Measurements from ENCODE around the gene PLD5.
"Not testable (repeated sequence)": the region's sequence is repeated elsewhere in the genome, so short reads cannot be mapped to it uniquely, and the experiment has no call there.

Gene PLD5

DNA sequence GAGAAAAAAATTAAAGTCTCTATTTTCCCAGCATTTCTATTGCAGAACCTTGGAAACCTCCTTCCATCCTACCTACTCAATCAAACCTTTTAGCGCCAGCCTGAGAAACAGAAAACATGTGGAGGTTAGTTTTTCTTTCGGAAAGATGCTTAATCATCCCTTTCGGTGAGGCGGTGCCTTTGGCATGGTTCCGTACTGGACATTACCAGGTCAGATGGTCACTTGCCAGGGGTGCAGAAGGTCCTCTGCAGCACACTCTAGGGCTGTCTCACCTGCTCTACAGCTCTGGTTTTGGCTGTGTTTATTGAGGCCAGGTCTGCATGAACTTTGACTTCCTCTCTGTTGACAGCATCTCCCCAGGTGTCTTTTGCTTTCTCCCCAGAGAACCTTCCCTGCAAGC is 121.5 kb downstream of the PLD5 start:
- H3K9me2 ChIP-seq (replicated peaks; ENCODE audit: control insufficient read depth, low read length) = no peaks in the 10 kb centered on the region
- H3K9me3 ChIP-seq (ENCODE audit: control insufficient read depth, insufficient read depth, low read length) = no peaks in the 10 kb centered on the region
- H3K27me3 ChIP-seq (ENCODE audit: control insufficient read depth, low read length) = no peaks in the 10 kb centered on the region
- H3K27ac ChIP-seq (ENCODE audit: low read depth, low read length) = no peak overlapping the region
- no peak overlapping the region for H3K4me3 ChIP-seq (ENCODE audit: low read length)
- no peaks in the 10 kb centered on the region for H3K79me2 ChIP-seq (ENCODE audit: control insufficient read depth, low read length)
- no peaks in the 10 kb centered on the region for H3F3A ChIP-seq (ENCODE audit: control insufficient read depth, insufficient read depth)
- no peak for TF ChIP-seq EZH2phosphoT487 (IDR thresholded peaks at IDR 0.05; ENCODE audit: borderline replicate concordance, low read length)
- TF ChIP-seq CTCF (IDR thresholded peaks at IDR 0.05; ENCODE audit: low read depth, low read length, poor library complexity, severe bottlenecking) = no peak
- H3K36me3 ChIP-seq (ENCODE audit: control insufficient read depth, low read length) = no peaks in the 10 kb centered on the region
- no peaks in the 10 kb centered on the region for H4K20me1 ChIP-seq (ENCODE audit: control insufficient read depth, insufficient read depth, low read depth, low read length)
- no peaks in the 10 kb centered on the region for H3K4me1 ChIP-seq (ENCODE audit: control insufficient read depth, low read length)
- H3K4me2 ChIP-seq (ENCODE audit: low read length) = no peak overlapping the region

DNA sequence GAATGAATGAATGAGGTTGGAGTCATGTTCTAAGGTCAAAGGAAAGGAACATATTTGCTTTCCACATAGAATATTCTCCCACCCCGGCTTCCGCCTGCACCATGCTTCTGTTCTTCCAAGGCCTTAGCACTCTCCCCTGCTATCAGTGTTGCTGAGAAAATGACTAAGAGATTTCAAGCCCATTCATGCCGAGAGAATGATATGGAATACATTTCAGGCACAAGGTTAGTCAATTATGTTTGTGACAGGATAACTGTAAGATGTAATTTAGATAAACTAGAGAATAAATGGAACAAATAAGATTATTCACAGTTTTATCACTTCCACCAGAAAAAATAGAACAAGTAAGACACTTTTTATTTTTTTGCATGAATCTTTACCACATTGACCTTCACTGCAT is 122.6 kb downstream of the PLD5 start:
- H3K9me3 ChIP-seq (ENCODE audit: control insufficient read depth, insufficient read depth, low read length) = no peaks in the 10 kb centered on the region
- no peaks in the 10 kb centered on the region for H3K4me1 ChIP-seq (ENCODE audit: control insufficient read depth, low read length)
- no peak overlapping the region for H3K4me2 ChIP-seq (ENCODE audit: low read length)
- no peaks in the 10 kb centered on the region for H3K79me2 ChIP-seq (ENCODE audit: control insufficient read depth, low read length)
- H3K4me3 ChIP-seq (ENCODE audit: low read length) = no peak overlapping the region
- no peak overlapping the region for H3K27ac ChIP-seq (ENCODE audit: low read depth, low read length)
- no peaks in the 10 kb centered on the region for H3K36me3 ChIP-seq (ENCODE audit: control insufficient read depth, low read length)
- no peaks in the 10 kb centered on the region for H4K20me1 ChIP-seq (ENCODE audit: control insufficient read depth, insufficient read depth, low read depth, low read length)
- no peak for TF ChIP-seq EZH2phosphoT487 (IDR thresholded peaks at IDR 0.05; ENCODE audit: borderline replicate concordance, low read length)
- H3F3A ChIP-seq (ENCODE audit: control insufficient read depth, insufficient read depth) = no peaks in the 10 kb centered on the region
- no peaks in the 10 kb centered on the region for H3K27me3 ChIP-seq (ENCODE audit: control insufficient read depth, low read length)
- no peaks in the 10 kb centered on the region for H3K9me2 ChIP-seq (replicated peaks; ENCODE audit: control insufficient read depth, low read length)

DNA sequence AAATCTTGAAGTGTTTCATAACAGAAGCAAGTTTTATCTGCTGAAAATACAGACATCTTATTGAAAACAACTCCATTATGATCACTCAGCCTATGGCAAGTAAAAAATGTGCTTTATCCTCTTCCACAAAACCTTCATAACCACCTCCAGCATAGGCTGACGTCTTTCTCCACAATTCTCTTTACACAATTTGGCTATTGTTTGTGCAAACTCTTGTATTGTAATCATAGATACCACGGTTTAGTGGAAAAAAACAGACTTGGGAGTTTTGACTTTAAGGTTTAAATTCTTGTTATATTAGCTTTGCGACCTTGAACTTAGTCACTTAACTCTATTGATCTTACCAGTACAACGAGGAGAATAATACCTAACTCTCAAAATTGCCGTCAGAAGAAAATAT is 126.1 kb downstream of the PLD5 start:
- Histone ChIP-seq H3K9me2 (replicated peaks; ENCODE audit: control insufficient read depth, low read length) (no peaks in the 10 kb centered on the region), H3K36me3 (ENCODE audit: control insufficient read depth, low read length) (no peaks in the 10 kb centered on the region), H3F3A (ENCODE audit: control insufficient read depth, insufficient read depth) (no peaks in the 10 kb centered on the region), H3K27ac (ENCODE audit: low read depth, low read length) (no peak overlapping the region), H3K9me3 (ENCODE audit: control insufficient read depth, insufficient read depth, low read length) (no peaks in the 10 kb centered on the region), H3K4me2 (ENCODE audit: low read length) (no peak overlapping the region), H3K4me3 (ENCODE audit: low read length) (no peak overlapping the region), H4K20me1 (ENCODE audit: control insufficient read depth, insufficient read depth, low read depth, low read length) (no peaks in the 10 kb centered on the region), H3K79me2 (ENCODE audit: control insufficient read depth, low read length) (no peaks in the 10 kb centered on the region), H3K4me1 (ENCODE audit: control insufficient read depth, low read length) (no peaks in the 10 kb centered on the region), H3K27me3 (ENCODE audit: control insufficient read depth, low read length) (no peaks in the 10 kb centered on the region)
- TF ChIP-seq CTCF (IDR thresholded peaks at IDR 0.05; ENCODE audit: low read depth, low read length, poor library complexity, severe bottlenecking) (no peak), EZH2phosphoT487 (IDR thresholded peaks at IDR 0.05; ENCODE audit: borderline replicate concordance, low read length) (no peak)

DNA sequence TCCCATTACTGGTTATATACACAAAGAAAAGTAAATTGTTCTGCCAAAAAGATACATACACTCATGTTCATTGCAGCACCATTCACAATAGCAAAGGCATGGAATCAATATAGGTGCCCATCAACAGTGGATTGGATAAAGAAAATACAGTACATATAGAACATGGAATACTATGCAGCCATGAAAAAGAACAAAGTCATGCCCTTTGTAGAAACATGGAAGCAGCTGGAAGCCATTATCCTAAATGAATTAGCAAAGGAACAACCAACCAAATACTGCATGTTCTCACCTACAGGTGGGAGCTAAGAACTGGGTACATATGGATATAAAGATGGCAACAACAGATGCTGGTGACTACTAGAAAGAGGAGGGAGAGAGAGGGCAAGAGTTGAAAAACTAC is 132.6 kb downstream of the PLD5 start:
- H3F3A ChIP-seq (ENCODE audit: control insufficient read depth, insufficient read depth) = no peaks in the 10 kb centered on the region
- H3K4me1 ChIP-seq (ENCODE audit: control insufficient read depth, low read length) = no peaks in the 10 kb centered on the region
- H3K4me2 ChIP-seq (ENCODE audit: low read length) = no peak overlapping the region
- H3K36me3 ChIP-seq (ENCODE audit: control insufficient read depth, low read length) = no peaks in the 10 kb centered on the region
- no peak overlapping the region for H3K4me3 ChIP-seq (ENCODE audit: low read length)
- no peaks in the 10 kb centered on the region for H3K27me3 ChIP-seq (ENCODE audit: control insufficient read depth, low read length)
- TF ChIP-seq CTCF (IDR thresholded peaks at IDR 0.05; ENCODE audit: low read depth, low read length, poor library complexity, severe bottlenecking) (no peak), EZH2phosphoT487 (IDR thresholded peaks at IDR 0.05; ENCODE audit: borderline replicate concordance, low read length) (no peak)
- no peak overlapping the region for H3K27ac ChIP-seq (ENCODE audit: low read depth, low read length)
- H3K9me3 ChIP-seq (ENCODE audit: control insufficient read depth, insufficient read depth, low read length) = no peaks in the 10 kb centered on the region
- H4K20me1 ChIP-seq (ENCODE audit: control insufficient read depth, insufficient read depth, low read depth, low read length) = no peaks in the 10 kb centered on the region
- H3K79me2 ChIP-seq (ENCODE audit: control insufficient read depth, low read length) = no peaks in the 10 kb centered on the region
- no peaks in the 10 kb centered on the region for H3K9me2 ChIP-seq (replicated peaks; ENCODE audit: control insufficient read depth, low read length)

GRCh38 chr1:242376121-242376520 is 148.4 kb downstream of the PLD5 start:
- H3K27ac ChIP-seq (ENCODE audit: low read depth, low read length); H3F3A ChIP-seq (ENCODE audit: control insufficient read depth, insufficient read depth); H3K9me2 ChIP-seq (replicated peaks; ENCODE audit: control insufficient read depth, low read length); H3K36me3 ChIP-seq (ENCODE audit: control insufficient read depth, low read length); H3K4me3 ChIP-seq (ENCODE audit: low read length); H3K27me3 ChIP-seq (ENCODE audit: control insufficient read depth, low read length); H3K4me1 ChIP-seq (ENCODE audit: control insufficient read depth, low read length); H3K4me2 ChIP-seq (ENCODE audit: low read length); H4K20me1 ChIP-seq (ENCODE audit: control insufficient read depth, insufficient read depth, low read depth, low read length); H3K9me3 ChIP-seq (ENCODE audit: control insufficient read depth, insufficient read depth, low read length); H3K79me2 ChIP-seq (ENCODE audit: control insufficient read depth, low read length): not testable (repeated sequence)

GRCh38 chr1:242350446-242350845 is 174.1 kb downstream of the PLD5 start:
- not testable (repeated sequence) for H3K36me3 ChIP-seq (ENCODE audit: control insufficient read depth, low read length); H3K27me3 ChIP-seq (ENCODE audit: control insufficient read depth, low read length); H3F3A ChIP-seq (ENCODE audit: control insufficient read depth, insufficient read depth); H3K27ac ChIP-seq (ENCODE audit: low read depth, low read length); H4K20me1 ChIP-seq (ENCODE audit: control insufficient read depth, insufficient read depth, low read depth, low read length); H3K4me3 ChIP-seq (ENCODE audit: low read length); H3K4me2 ChIP-seq (ENCODE audit: low read length); H3K9me3 ChIP-seq (ENCODE audit: control insufficient read depth, insufficient read depth, low read length); H3K9me2 ChIP-seq (replicated peaks; ENCODE audit: control insufficient read depth, low read length); H3K4me1 ChIP-seq (ENCODE audit: control insufficient read depth, low read length); H3K79me2 ChIP-seq (ENCODE audit: control insufficient read depth, low read length)

All from DOHH2 (cell line).